Dedifferentiated amniotic fluid mesenchymal stem cell (primary cell): ENCODE results near the gene LRRC8E.
A peak's percentile ranks its signal among the peaks of the same experiment; 100 is the strongest.

ENCODE experiments used
- DNase-seq: peaks from one replicate; pipeline ENCODE4 v3.0.0-alpha.2; 2016; ENCODE audit errors: extremely low spot score

The LRRC8E gene

DNA sequence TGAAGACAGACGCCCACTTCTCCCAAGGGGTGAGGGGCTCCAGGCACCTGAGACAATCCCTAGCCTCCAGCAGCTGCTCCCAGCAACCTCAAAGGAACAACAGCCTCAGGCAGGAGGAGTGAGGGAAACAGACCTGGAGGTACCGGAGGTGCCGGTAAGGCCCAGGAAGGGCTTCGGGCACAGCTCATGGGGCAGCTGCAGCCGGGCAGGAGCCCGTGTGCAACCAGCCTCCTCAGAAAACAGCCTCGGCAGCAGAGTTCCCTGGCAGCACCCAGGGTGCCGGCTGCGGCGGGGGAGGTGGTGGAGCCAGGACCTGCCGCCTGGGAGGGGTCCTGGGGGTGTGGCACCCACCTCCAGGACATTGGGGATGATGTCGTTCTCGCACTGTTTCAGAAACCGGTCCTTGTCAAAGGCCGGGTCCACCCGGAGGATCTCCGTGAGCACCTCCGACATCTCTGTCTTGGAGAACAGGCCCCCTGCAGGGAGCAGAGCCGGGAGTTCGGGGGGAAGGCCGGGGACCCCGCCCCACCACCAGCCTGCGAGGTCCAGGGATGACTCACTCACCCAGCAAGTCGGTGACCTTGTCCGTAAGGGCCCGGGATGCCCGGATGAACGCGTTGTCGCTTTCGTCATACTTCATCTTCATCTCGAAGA, 44.1 kb downstream of the LRRC8E start:
- no peak for DNase-seq

DNA sequence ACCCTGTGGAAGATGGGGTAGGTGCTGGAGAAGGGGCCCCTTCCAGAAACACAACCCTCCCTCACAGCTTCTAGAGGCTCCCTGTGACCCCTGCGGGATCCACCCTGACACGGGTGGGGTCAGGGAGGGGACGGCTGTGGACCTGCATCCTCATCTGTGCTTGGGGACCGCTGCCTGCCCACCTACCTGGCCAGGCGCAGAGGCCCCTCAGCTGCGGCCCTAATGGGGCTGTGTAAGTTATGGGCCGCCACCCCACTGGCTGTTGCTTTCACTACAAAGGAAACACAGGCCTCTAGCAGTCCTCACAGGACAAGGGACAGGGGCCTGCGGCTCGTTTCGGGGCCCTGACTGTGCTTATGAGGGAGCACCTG, 44.6 kb downstream of the LRRC8E start:
- DNase-seq = no peak

DNA sequence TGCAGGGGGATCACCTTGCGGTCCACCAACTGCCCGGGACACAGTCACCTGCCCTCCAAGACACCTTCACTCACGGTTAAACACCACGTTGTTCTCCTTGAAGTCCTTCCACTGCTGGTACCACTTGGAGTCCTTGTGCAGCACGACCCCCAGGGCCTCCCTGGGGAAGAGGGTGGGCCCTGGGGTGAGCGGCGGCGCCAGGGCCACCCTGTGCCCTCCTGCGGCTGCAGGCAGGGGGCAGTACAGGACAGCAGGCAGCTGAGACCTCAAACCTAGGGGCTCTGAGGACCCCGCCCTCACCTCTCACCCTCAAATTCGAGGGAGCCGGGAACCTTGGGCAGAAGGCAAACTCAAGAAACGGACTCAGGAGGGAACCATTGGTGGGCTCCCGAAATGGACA, 45.1 kb downstream of the LRRC8E start:
- DNase-seq = no peak

DNA sequence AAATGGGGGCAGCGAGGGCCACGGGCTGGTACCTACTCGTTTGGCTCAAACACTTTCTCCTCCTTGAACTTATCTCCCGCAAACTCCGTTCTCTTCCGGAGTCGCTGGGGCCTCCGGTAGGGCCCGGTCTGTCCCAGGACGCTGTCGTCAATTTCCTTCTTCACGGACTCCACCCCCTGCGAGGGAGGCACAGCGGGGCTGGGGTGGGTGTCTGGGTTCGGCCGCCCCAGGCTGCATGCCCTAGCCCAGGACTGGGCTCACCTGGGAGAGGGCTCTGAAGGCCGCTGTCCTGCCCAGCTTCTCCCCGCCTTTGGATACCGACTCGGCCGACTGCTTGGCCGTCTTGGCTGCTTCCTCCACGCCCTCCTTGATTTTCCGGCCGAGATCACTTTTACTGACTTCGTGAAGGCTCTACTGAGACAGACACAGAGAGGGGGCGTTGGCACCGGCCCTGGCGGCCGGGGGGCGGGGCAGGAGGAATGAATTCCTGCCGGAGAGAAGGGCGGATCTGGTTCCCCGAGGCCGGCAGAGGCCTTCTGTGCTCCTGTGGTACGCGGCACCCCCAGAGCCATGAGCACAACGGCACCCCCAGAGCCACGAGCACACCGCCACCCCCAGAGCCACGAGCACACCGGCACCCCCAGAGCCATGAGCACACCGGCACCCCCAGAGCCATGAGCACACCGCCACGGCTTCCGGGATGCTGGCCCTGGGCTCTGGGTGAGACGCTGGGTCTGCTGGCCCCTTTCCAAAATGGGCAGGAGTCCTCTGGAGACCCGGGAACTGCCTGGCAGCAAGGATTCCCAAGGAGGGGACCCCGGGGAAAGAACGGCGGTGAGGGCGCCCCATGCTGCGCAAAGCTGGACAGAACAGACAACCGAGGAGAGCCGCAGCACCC, 45.8 kb downstream of the LRRC8E start:
- no peak for DNase-seq

DNA sequence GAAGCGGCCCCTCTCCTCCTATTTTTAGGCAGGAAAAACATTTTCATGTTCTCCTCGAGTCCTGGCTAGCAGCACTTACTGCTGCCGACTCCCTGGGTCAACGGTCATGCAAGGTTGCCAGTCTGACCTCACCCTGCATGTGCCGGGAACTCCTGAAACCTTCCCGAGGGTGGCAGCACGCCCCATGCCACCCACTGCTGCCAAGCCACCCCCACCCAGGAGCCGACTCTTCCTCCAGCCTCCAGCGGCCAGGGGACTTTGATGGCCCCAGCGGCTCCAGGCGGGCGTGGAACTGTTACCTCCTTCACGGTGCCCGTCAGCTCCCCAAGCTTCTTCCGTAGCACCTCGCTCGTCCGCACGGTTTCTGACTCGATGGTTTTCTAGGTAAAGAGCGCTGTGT, 46.5 kb downstream of the LRRC8E start:
- no peak for DNase-seq

DNA sequence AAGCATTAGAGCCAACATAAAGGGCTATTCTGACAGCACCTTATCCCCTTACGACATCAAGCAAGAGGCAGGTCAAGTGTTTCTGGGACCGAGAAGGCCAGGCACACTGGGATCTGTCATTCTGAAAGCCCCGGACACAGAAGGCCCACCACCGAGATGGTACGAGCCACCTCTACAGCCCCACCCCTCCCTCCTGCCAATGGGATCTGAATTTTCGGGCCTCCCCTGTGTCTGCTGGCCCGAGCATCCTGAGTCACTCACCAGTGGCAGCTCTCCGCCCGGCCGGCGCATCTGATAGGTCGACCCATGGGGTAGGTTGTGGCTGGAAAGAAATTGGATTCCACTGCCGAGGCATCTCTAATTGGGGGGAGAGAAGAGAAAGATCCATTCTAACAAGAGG, 52.5 kb downstream of the LRRC8E start:
- DNase-seq = no peak

DNA sequence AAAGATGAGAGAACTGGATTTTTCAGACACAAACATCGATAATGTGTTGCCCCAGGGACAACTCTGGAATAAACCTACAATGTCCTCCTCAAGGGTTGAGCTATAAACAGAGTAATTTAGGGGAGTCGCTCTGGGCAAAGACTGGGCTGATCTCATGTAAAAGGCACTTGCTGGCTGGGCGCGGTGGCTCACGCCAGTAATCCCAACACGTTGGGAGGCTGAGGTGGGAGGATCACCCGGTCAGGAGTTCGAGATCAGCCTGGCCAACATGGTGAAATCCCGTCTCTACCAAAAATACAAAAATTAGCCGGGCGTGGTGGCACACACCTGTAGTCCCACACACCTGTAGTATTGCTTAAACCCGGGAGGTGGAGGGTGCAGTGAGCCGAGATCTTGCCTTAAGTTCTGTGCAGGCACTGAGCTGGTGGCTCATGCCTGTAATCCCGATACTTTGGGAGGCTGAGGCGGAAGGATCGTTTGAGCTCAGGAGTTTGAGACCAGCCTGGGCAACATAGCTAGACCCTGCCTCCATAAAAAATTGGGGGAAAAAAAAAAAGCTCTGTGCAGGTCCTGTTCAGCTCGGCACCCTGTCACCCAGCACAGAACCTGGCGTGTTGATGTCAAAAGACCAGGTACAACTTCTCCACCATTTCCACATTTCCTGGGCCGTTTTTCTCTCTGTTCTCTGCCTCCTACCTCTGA, 53.7 kb downstream of the LRRC8E start:
- no peak for DNase-seq

DNA sequence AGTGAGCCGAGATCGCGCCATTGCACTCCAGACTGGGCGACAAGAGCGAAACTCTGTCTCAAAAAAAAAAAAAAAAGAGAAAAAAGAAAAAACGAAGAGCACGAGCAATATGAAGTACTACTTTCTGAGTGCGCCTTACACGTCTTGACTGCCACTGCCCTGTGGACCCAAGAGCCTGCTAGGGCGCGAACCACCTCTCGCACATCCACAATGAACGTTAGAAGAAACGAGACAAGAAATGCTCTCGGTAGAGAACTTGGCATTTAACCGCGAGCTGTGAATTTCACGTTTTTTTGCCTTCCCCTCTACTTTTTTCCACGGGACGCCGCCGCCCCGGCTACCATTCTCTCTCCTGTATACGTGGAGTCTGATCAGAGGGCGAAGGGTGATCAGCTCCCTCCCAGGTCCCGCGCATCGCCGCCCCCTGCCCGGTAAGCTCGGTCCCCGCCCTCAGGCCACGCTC, 54.7 kb downstream of the LRRC8E start:
- DNase-seq = no peak

DNA sequence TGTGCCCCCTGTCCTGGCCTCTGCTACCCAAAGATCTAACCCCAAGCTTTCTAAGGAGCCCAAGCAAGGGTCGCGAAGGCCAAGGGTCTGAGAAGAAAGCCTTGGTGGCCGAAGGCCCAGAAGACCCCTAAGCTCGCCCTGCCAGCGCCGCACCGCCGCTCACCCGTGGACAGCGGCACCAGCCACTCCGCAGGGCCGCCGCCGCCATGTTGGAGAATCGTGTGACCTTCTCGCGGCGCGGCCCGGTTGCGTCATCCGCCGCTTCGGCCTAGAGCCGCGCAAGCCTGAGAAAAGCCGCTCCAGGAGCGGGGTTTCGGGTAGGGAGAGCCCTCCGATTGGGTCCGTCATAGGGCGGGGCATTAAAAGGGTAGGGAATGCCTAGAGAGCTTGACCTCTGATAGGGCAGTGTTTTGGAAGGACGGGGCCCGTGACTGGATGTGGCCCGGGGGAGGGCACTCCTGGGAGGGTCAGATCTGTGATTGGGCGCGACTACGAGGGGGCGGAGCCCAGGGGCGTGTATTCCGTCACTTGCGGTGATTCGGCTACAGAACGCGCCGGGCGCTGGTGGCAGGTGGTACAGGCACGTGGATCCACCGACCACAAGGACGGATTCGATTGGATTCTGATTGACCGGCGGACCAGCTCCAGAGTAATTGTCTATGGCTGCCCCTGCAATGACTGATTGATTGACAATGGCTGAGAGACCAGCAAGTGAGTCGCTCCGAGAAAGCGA, 55.3 kb downstream of the LRRC8E start, which contains the start of gene TIMM44:
Gene TIMM44 (minus strand): TSS at position 223 of the 733 bp plus-strand sequence. CDS start 15 bp downstream, at position 208.
- DNase-seq = peak; percentile 99

DNA sequence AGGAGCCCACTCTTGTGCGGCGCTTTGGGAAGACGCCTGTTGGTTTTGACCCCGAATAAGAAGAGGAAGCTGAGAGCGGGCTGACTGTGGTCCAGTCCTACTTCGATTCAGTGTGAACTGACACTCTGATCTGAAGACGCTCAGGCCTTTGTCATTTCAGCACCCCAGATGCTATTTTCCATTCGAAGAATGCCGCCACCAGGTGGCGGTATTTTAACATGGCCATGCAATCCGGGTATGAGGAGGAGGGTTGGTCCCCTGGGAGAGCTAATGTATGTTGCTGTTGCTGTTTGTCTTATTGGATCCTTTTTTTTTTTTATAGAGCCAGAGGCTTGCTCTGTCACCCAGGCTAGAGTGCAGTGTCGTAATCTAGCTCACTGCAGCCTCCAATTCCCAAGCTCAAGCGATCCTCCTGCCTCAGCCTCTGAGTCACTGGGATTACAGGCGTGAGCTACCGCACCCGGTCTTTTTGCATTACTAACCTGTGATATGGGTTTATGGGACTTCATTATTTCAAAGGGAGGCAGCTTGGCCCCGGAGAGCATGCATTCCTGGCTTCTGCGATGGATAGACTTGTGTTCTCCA, 56.0 kb downstream of the LRRC8E start:
- peak; percentile 95 for DNase-seq

DNA sequence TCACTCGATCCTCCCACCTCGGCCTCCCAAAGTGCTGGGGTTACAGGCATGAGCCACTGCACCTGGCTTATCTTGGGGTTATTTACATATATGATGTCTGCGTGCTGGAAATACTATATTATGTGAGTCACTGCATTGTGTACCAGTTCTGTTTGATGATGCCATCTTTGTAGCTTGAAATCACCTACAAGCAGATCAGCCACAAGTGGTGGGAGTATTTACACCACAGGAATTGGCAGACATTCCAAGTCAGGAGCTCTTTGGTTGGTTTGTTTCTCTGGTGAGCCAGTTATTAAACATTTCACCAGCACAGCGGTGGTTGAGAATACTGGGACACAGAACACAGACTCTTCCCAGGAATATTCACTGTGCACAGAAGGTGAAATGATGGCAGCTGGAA, 59.6 kb downstream of the LRRC8E start:
- DNase-seq = no peak
